DND-41 (cell line): ENCODE results near the gene STAP2.

Experiments used
- ATAC-seq: fragments of 200-7000 bp; cut with Tn5 transposase; 3 replicates; pipeline ENCODE4 v1.9.1; 2021; ENCODE audit warnings: low read depth; ENCODE audit not compliant: insufficient read depth
- DNase-seq: peaks from one replicate; pipeline ENCODE4 v3.0.0-alpha.2; 2020
- H2AFZ ChIP-seq: 2 replicates; pipeline ENCODE4 v1.6.0; 2012; ENCODE audit warnings: low read depth, low read length
- H3K27ac ChIP-seq: 2 replicates; pipeline ENCODE4 v1.5.1; 2012; ENCODE audit warnings: low read length, inconsistent platforms
- H3K27me3 ChIP-seq: fragments of 200-600 bp; sonication (generic); 2 replicates; pipeline ENCODE4 v1.6.0; 2012; ENCODE audit warnings: low read length, mild to moderate bottlenecking, inconsistent platforms; ENCODE audit not compliant: insufficient read depth, poor library complexity
- H3K36me3 ChIP-seq: 2 replicates; pipeline ENCODE4 v1.5.1; 2012; ENCODE audit warnings: low read length, inconsistent platforms; ENCODE audit not compliant: insufficient read depth
- H3K4me1 ChIP-seq: 2 replicates; pipeline ENCODE4 v1.5.1; 2012; ENCODE audit warnings: mild to moderate bottlenecking, low read length; ENCODE audit not compliant: insufficient read depth
- H3K4me2 ChIP-seq: 2 replicates; pipeline ENCODE4 v1.6.0; 2012; ENCODE audit warnings: mild to moderate bottlenecking, moderate library complexity, low read length, inconsistent platforms; ENCODE audit not compliant: insufficient read depth
- H3K4me3 ChIP-seq, 2 experiments: fragments of 200-600 bp in 1 of 2; shearing (Covaris generic) in 1 of 2; 2 replicates each; pipeline ENCODE4 v1.5.1; 2012 to 2016; ENCODE audit warnings: inconsistent platforms in 2 of 2, low read length in 2 of 2, mild to moderate bottlenecking in 2 of 2, low read depth in 1 of 2, moderate library complexity in 1 of 2
- H3K79me2 ChIP-seq: 2 replicates; pipeline ENCODE4 v1.6.0; 2012; ENCODE audit warnings: low read length, inconsistent platforms; ENCODE audit not compliant: insufficient read depth
- H3K9ac ChIP-seq: 2 replicates; pipeline ENCODE4 v1.6.0; 2012; ENCODE audit warnings: low read depth, mild to moderate bottlenecking, inconsistent platforms, low read length, moderate library complexity
- H3K9me3 ChIP-seq: 2 replicates; pipeline ENCODE4 v1.5.1; 2012; ENCODE audit warnings: low read length, moderate library complexity, mild to moderate bottlenecking, inconsistent platforms; ENCODE audit not compliant: insufficient read depth, severe bottlenecking
- H4K20me1 ChIP-seq: 2 replicates; pipeline ENCODE4 v1.6.0; 2012; ENCODE audit warnings: low read length; ENCODE audit not compliant: insufficient read depth
- EZH2 ChIP-seq: IDR thresholded peaks from 3 replicates; pipeline ENCODE4 v1.6.1; 2012; ENCODE audit warnings: borderline replicate concordance, low read depth, mild to moderate bottlenecking, moderate library complexity, low read length, inconsistent platforms; ENCODE audit not compliant: severe bottlenecking
- TF ChIP-seq, protein P1 (sequence below): IDR thresholded peaks from 2 replicates; pipeline ENCODE4 v1.5.1; 2012; ENCODE audit warnings: borderline replicate concordance, low read length, moderate library complexity, mild to moderate bottlenecking; ENCODE audit not compliant: poor library complexity, severe bottlenecking; ENCODE audit errors: extremely low read depth

STAP2 gene

GRCh38 chr19:4338441-4339355, at the start of gene STAP2:
STAP2 (minus strand) TSS chr19:4338827; CDS start chr19:4338753, 74 bp downstream.
- peak; percentile 30 for DNase-seq
- no peak for ATAC-seq
- Histone ChIP-seq H3K4me1 (peaks cover 24% of the 10 kb centered on the region), H3K27me3 (no peaks in the 10 kb centered on the region), H3K27ac (peak within 1 kb of the TSS; percentile 43), H4K20me1 (no peaks in the 10 kb centered on the region), H3K9me3 (no peaks in the 10 kb centered on the region), H3K36me3 (no peaks in the 10 kb centered on the region), H3K79me2 (no peaks in the 10 kb centered on the region), H2AFZ (peak within 1 kb of the TSS; percentile 77), H3K4me2 (peak within 1 kb of the TSS; percentile 56), H3K4me3 (peak within 1 kb of the TSS in 1 of 2 experiments; percentile 37; a peak in 2 of 4 replicates), H3K9ac (peak within 1 kb of the TSS; percentile 42)
- TF ChIP-seq, protein P1, sequence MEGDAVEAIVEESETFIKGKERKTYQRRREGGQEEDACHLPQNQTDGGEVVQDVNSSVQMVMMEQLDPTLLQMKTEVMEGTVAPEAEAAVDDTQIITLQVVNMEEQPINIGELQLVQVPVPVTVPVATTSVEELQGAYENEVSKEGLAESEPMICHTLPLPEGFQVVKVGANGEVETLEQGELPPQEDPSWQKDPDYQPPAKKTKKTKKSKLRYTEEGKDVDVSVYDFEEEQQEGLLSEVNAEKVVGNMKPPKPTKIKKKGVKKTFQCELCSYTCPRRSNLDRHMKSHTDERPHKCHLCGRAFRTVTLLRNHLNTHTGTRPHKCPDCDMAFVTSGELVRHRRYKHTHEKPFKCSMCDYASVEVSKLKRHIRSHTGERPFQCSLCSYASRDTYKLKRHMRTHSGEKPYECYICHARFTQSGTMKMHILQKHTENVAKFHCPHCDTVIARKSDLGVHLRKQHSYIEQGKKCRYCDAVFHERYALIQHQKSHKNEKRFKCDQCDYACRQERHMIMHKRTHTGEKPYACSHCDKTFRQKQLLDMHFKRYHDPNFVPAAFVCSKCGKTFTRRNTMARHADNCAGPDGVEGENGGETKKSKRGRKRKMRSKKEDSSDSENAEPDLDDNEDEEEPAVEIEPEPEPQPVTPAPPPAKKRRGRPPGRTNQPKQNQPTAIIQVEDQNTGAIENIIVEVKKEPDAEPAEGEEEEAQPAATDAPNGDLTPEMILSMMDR: no peak
- no peak for TF ChIP-seq EZH2

DNA sequence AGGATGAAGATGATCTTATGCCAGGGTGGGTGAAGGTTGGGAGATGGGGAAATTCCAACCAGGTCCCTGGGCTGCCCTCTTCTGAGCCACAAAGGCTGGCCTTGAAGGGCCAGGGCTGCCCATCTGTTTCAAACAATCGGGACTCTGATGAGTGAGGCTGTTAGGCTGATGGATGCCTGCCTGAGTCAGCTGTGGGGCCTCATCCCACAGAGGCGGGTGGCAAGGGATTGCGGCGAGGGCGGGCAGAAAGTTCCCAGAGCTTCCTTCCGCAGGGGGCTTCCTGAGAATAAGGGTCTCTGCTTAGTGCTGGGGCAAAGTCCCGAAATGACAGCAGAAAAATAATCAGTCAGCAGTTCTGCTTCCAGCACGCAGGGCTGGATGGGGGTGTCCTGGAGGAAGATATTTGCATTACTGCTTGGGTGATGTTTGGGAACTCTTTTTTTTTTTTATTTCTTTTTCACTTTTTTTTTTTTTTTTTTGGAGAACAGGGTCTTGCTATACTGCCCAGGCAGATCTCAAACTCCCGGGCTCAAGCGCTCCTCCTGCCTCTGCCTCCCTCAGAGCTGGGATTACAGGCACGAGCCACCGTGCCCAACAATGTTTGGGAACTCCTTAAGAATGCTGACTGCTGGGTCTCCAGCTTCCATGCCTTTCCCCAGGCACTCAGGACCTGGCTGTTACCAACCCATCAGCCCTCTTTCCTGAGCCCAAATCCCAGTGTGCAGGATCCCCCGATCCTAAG, 47.6 kb upstream of the STAP2 start:
- Histone ChIP-seq H3K27me3 (no peaks in the 10 kb centered on the region), H3K9ac (no peak overlapping the region), H3K4me1 (no peaks in the 10 kb centered on the region), H3K36me3 (peaks cover 37% of the 10 kb centered on the region), H3K79me2 (peaks cover 90% of the 10 kb centered on the region), H3K4me2 (no peak overlapping the region), H2AFZ (no peak overlapping the region), H3K27ac (no peak overlapping the region), H4K20me1 (peaks cover 74% of the 10 kb centered on the region), H3K9me3 (no peaks in the 10 kb centered on the region), H3K4me3 (no peak overlapping the region)
- no peak for ATAC-seq
- TF ChIP-seq EZH2: no peak
- TF ChIP-seq, protein P1: no peak
- no peak for DNase-seq

- no peak overlapping the region for H3K4me3 ChIP-seq
- H3K4me1 ChIP-seq: no peaks in the 10 kb centered on the region
- no peak for TF ChIP-seq EZH2
- TF ChIP-seq, protein P1: no peak
- no peaks in the 10 kb centered on the region for H3K27me3 ChIP-seq
- H3K36me3 ChIP-seq: peaks cover 37% of the 10 kb centered on the region
- DNase-seq (no peak), ATAC-seq (no peak)
- H3K27ac ChIP-seq: no peak overlapping the region
- H3K4me2 ChIP-seq: no peak overlapping the region
- H3K9me3 ChIP-seq: no peaks in the 10 kb centered on the region
- H4K20me1 ChIP-seq: peaks cover 74% of the 10 kb centered on the region
- peaks cover 90% of the 10 kb centered on the region for H3K79me2 ChIP-seq
- no peak overlapping the region for H2AFZ ChIP-seq
- no peak overlapping the region for H3K9ac ChIP-seq
These were observed 46.8 kb upstream of the STAP2 start for GRCh38 chr19:4385291-4386040.
